NCI-H524 treated with DMSO at 0.1 percent for 48 hours (cell line): ENCODE data around the gene ARL3.

ENCODE experiments used
- DNase-seq: peaks from one replicate; lab custom pipeline; 2025; lab: John Stamatoyannopoulos, UW

ARL3 gene

DNA sequence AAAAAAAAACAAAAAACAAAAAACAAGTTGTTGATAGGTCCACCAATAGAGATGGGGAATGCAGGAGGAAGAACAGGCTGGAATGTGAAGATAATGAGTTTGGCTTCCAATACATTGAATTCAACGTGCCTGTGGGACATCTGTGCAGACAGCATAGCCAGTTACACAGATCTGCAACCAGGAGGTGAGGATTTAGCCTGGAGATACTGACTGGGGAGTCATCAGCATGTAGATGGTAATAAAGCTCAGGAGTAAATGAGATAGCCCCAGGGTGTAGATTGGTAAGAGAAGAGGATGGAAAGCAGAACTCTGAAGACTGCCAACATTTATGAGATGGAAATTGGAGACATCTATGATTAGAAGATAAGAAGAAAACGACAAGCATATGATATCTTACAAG, 74.7 kb downstream of the ARL3 start:
- no peak for DNase-seq

DNA sequence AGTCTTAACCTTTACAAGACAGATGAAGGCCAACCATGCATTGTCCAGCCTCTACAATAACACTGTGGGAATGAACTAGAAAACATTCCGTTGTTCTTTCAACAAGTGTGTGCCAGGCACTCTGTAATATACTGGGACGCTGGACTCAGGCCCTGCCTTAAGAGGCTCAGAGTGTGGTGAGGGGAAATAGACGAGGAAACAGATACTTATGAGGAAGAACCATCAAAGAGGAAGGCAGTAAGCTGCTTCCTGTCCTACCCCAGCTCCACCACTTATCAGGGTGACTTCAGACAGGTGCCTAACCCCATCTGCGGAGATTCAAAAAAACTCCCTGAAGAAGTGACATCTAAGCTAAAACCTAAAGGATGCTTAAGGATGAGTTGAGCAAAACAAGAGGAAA, 78.8 kb downstream of the ARL3 start:
- no peak for DNase-seq

DNA sequence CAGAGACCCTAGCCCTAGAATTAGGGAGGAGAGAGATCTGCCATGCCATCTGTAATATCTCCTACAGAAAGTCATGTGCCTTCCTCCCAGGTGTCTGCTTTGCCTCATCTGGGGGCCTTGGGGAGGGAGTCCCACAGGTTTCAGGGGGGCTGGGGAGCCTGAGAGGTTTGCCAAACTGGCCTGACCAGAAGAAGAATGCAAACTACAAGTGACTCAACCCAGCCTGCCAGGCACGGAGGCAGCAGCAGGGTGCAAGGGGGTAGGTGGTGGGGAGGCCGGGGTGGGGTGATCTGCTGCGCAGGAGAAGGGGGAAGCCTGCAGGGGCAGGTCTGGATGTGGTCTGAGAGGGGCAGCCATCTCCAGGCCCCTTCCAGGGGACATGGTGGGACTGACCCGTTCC, 79.5 kb downstream of the ARL3 start:
- DNase-seq: no peak

DNA sequence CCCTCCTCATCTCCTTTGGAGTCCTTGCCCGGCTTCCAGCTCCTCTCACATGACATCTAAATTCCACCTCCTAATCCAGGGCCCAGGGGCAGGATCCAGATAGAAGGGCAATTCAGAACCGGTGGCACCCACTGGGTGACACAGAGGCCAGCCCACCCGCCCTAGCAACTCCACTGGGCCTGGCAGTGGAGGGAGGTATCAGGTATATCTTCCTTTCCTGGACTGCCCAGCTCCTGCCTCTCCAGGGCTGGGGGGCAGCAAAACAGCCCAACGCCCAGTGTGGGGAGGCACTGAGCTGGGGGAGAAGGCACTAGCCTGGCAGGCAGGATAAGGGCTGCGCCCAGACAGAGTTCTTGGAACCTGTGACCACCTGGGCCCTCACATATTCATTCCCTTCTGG, 80.3 kb downstream of the ARL3 start:
- DNase-seq: no peak

DNA sequence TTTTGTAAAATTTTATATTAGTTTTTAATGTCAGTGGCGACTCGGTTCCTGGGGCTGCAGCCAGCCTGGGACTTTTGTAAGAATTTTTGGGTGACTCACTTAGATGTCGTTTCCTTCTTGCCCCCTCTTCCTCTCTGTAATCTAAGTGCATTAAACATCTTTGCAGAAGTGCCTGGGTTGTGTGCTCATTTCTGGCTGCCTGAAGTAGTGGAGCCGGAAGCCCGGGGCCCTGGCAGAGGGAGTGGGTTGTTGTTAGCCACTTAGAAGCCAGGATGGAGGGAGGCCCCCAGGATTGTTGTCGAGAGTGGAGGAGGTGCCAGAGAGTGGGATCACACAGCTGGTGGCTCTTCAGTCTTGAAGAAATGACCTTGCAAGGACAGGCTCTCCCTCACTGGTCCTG, 80.9 kb downstream of the ARL3 start:
- no peak for DNase-seq

DNA sequence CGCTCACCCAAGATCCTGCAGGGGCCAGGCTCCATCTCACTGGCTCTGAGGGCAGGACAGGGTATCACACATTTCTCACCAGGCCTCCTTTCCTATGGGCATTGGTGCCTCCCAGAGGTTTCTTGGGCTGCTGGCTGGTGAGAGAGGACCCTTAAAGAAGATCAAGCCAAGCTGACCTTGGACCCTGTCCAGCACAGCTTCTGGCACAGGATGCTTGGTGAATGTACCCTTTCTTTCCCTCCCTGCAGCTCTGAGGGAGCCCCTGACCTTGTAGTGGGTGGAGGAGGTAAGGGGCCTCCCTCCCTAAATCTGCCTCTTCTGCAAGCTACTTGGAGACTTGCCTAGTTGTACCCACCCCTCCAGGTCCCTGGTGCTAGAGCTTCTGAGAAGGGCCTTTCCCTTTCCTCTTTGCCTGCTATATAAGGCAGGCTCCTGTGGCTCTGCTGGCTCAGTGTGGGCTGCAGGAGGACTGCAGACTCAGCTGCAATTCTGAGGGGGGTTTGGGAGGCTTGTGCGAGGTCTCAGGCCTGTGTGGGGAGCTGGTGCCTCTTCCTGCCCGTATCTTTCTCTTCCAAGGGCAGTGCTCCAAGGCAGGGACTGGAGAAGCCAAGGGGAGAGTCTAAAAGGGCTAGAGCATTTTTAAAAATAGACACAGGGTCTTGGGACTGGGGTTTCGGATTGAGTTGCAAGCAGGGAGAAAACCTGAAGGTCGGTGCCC, 81.6 kb downstream of the ARL3 start:
- DNase-seq: no peak

DNA sequence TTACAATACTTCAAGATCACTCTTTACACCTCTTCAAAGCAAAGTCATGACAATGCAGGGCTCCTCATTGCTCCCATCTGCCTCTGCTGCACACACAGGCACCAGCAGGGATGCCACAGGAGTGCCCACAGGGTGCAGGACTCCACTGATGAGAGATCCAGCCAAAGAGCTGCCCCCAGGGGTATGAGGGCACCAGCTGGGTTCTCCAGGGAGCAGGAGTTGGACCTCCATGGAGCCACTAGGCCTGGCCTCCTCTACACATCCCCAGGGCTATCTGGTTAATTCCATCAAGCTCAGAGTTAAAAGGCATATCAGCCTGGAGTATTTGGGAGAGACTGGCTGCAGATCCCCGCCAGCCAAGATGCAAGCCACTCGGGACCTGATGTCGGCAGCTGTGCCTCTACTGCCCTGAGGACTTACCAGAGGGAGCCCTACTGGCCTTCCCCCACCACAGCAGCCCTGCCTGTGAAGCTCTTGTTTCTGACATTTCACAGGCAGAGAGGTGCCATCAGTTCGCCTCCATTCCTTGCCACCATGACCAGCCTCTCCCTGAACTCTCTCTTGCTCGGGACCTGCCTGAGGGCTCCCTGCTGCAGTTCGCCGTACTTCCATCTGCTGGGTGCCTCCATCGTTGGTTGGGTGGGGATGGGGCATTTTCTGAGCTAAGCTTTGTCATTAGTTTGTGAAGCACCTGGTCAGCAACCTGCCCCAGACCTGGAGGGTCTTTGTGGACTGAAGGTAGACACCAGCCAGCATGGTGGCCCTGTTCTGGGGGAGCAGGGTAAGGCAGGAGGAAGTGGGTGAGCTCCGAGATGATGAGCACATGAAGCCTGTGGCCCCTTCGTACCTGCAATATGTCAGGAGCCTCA, 82.4 kb downstream of the ARL3 start:
- no peak for DNase-seq

DNA sequence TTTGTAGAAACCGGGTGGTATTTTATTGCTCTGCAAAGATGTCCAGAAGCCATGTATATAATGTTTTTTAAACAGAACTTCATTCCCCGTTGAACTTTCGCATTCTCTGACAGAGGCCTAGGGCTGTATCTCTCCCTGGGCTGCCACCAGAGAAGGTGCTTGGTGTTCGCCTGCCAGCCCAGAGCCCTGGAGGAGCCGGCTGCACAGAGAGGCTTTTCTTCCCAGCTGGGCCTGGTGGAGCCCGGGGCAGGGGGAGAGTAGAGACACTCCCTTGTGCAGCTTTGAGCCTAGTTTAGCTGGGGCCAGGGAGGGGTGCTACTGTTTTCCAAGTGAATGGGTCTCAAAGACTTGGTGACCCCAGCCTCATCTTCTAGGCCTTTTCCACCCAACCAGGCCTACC, 83.5 kb downstream of the ARL3 start:
- no peak for DNase-seq

DNA sequence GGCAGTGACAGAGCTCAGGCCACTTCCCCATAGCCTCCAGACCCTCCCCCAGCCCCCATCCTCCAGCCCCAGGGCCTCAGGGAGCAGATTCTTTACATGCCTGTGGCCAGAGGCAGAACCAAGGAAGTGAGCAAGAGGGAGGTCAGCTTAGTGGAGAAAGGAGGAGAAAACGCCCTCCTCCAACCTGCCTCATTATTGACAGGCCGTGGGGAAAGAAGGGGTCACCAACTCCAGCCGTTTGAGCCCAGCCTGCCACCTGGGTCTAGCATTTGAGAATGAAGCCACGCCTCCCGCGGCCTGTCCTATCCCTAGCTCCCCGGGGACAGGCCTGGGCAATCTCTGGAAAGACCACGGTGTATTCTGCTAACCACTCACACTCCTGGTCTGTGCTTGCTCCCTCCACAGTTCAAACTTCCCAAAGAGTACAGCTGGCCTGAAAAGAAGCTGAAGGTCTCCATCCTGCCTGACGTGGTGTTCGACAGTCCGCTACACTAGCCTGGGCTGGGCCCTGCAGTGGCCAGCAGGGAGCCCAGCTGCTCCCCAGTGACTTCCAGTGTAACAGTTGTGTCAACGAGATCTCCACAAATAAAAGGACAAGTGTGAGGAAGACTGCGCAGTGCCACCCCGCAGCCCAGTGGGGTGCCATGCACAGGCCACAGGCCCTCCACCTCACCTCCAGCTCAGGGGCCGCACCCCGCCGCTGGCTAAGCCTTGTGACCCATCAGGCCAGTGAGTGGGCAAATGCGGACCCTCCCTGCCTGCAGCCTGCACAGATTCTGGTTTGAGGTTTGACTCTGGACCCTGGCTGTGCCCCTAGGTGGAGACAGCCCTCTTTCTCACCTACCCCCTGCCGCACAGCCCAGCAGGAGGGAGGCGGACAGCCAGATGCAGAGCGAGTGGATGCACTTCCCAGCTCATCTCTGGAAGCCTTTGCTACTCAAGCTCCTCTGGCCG, 84.3 kb downstream of the ARL3 start:
- no peak for DNase-seq

DNA sequence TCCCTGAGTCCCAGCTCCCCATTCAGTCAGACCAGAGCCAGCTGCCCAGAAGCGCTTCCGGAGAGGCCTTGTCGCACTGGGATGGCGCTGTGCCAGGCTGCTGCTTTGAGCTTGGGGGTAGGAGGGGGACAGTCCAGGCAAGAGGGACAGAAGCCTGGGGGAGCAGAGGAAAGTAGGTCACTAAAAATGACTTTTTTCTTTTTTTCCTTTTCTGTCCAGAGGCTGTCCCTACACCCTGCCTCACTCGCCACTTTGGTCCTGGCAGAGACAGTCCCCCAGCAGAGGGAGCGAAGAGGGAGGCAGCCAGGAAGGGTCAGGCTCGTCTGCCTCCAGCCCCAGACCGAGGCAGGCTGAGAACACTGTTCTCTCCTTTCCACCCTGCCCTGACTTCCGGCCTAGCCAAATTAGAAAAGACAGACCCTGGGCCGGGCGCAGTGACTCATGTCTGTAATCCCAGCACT, 85.7 kb downstream of the ARL3 start:
- no peak for DNase-seq

DNA sequence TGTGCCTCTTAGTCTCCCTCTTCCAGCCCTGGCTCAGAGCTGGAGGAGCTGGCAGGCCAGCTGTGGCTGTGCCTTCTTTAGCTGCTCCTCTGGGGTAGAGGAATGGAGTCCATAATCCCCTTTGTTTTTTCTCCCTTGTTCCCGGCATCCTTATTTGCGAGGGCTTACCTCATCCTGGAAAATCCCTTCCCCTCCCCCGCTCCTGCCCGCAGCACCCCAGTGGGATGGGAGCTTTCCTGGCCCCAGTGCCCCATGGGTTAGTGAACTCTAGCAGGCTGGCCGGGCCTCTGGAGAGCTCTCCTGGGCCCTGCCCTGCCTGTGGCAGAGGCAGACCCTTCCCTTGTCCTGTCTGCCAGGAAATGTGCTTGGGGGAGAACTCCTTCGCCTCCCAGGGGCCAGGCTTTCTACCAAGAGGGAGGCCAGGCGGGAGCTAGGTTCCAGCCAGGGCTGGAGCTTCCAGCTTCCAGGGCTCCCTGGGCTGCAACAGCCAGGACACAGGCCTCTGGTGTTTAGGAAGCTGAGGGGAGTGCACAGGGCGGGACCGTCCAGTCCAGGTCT, 86.4 kb downstream of the ARL3 start:
- DNase-seq: no peak

DNA sequence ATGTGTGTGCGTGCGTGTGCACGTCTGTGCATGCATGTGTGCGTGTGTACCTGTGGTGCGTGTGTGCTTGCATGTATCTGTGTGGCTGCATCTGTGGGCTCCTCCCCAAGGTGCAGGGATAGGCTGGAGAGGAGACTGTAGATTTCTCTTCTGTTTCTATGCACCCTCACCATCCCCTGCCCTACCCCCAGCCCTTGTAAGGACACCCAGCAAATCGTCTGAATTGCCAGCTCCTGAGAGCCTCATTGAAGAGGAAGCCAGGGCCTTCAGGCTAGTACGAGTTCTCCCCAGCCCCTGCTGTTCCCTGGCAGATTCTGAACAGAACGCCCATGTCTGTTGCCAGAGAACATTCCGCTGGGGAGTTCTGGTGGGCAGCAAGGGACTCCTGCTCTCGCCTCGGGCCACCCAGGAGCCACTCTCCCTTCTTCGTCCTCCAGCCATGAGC, 86.9 kb downstream of the ARL3 start:
- no peak for DNase-seq

DNA sequence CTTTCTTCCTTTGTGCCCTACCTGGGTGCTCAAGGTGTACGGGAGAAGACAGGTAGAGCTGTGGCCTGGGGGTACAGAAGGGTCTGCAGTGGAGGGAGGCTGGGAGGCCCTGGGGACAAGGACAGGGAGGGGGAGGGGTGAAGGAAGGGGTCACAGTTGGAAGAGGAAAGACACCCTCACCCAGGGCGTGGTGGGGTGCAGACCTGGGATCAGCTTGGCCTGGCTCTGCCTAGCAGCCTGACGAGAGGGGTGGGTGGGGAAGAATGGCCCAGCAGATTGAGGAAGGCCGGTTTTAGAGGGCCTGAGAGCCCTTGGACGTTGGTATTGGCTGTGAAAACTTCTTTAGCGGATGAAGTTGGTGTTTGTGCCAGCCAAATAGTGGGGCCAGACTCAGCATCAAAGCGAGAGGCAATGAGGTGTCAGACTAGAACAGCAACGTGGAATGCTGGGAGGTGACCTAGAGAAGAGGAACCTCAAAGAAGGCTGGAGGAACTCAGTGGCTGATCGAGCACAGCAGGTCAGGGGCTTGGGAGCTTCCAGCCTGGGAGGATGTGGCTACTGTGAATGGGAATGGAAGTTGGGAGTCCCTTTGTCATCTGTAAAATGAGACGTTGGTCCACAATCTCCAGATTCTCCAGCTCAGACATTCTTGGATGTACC, 88.0 kb downstream of the ARL3 start:
- DNase-seq: no peak

DNA sequence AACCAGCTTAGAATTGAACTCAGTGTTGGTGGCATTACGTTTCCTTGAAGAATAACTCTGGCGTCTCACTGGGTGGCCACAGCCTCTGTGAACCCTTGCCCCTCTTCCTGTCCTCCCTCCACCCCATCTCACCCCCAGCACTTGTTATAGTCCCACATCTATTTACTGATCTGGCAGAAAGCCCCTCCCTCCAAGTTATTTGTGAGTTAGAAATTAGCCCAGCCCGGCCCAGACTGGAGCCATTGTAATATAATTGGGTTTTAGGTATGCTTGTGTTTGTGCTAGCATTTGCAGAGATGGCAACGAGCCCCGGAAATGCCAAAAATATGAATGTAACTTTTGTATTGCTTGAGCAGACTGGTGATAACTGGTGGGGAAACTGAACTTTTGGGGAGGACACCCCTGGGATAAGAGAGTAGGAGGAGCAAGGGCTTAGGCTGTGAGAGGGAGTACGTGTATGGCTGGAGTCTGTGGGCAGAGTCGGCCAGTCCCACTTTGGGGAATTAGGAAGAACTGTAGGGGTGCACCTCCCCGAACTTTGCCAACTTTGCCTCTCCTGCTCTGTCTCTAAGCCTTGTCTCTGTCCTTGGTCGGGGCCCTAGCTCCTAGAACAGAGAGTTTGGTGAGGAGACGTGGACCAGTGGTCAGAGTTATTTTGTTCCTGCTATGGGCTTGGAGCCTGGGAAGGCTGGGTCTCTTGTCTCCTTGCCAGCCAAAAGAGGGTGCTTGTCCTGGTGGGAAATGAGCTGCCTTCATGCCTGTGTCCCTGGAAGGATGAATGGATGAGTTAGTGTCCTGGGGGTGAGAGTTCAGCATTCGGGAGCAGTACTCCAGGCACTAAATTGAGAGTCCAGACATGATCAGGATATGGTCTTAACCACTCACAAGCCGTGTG, 89.2 kb downstream of the ARL3 start:
- DNase-seq: no peak

DNA sequence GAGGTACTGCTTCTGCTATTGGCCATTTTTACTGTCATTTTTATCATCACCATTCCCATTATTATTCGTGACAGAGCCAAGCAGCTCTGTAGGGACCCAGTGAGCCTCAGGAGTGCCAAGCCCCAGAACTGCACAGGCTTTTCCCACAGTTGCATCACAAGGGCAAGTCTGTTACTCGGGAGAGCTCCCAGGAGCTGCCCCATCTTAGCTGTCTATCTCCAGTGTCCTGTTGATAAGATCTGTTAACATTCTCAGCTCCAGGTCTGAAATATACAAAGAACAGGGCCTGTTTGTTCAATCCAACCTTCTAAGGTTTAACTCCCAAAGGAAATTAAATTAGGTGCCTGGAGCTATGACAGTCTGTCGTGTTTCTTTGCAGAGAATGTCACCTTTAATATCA, 90.1 kb downstream of the ARL3 start:
- DNase-seq: no peak
